ENCODE data around the gene LENEP.

Gene LENEP

GRCh38 chr1:154945160-154945961 lies 48.0 kb upstream of the LENEP start:
- ATAC-seq (ENCODE audit: insufficient read depth, low read depth) (no peak), DNase-seq (no peak)
- Histone ChIP-seq H3K79me2 (ENCODE audit: insufficient read depth, low read length) (no peaks in the 10 kb centered on the region), H2AFZ (ENCODE audit: low read depth, low read length) (no peak overlapping the region), H3K36me3 (ENCODE audit: insufficient read depth, low read length) (peaks cover 30% of the 10 kb centered on the region), H3K9ac (ENCODE audit: low read depth, low read length) (no peak overlapping the region), H4K20me1 (ENCODE audit: insufficient read depth, low read length) (no peaks in the 10 kb centered on the region; the same call in 1 of the 2 replicates), H3K27ac (ENCODE audit: low read length) (no peak overlapping the region), H3K4me1 (ENCODE audit: insufficient read depth, low read length) (peaks cover 25% of the 10 kb centered on the region), H3K4me3 (ENCODE audit: low read depth in 1 of 2, low read length in 2 of 2) (no peak overlapping the region), H3K27me3 (ENCODE audit: insufficient read depth, low read length, poor library complexity) (no peaks in the 10 kb centered on the region), H3K9me3 (ENCODE audit: insufficient read depth, low read length, severe bottlenecking) (no peaks in the 10 kb centered on the region), H3K4me2 (ENCODE audit: insufficient read depth, low read length) (no peak overlapping the region)
- TF ChIP-seq EZH2 (IDR thresholded peaks at IDR 0.05; ENCODE audit: borderline replicate concordance, low read depth, low read length, severe bottlenecking) (no peak), CTCF (IDR thresholded peaks at IDR 0.05; ENCODE audit: borderline replicate concordance, extremely low read depth, low read length, poor library complexity, severe bottlenecking) (no peak)

GRCh38 chr1:154945962-154946850 lies 47.2 kb upstream of the LENEP start:
- Histone ChIP-seq H3K4me3 (ENCODE audit: low read depth in 1 of 2, low read length in 2 of 2) (no peak overlapping the region), H3K4me2 (ENCODE audit: insufficient read depth, low read length) (no peak overlapping the region), H4K20me1 (ENCODE audit: insufficient read depth, low read length) (peaks cover 3% of the 10 kb centered on the region; the same call in 1 of the 2 replicates), H3K9me3 (ENCODE audit: insufficient read depth, low read length, severe bottlenecking) (no peaks in the 10 kb centered on the region), H3K36me3 (ENCODE audit: insufficient read depth, low read length) (peaks cover 39% of the 10 kb centered on the region), H3K9ac (ENCODE audit: low read depth, low read length) (no peak overlapping the region), H2AFZ (ENCODE audit: low read depth, low read length) (no peak overlapping the region), H3K27ac (ENCODE audit: low read length) (no peak overlapping the region), H3K79me2 (ENCODE audit: insufficient read depth, low read length) (no peaks in the 10 kb centered on the region), H3K27me3 (ENCODE audit: insufficient read depth, low read length, poor library complexity) (no peaks in the 10 kb centered on the region), H3K4me1 (ENCODE audit: insufficient read depth, low read length) (peaks cover 24% of the 10 kb centered on the region)
- no peak for TF ChIP-seq CTCF (IDR thresholded peaks at IDR 0.05; ENCODE audit: borderline replicate concordance, extremely low read depth, low read length, poor library complexity, severe bottlenecking)
- no peak for TF ChIP-seq EZH2 (IDR thresholded peaks at IDR 0.05; ENCODE audit: borderline replicate concordance, low read depth, low read length, severe bottlenecking)
- no peak for DNase-seq
- ATAC-seq (ENCODE audit: insufficient read depth, low read depth), result no peak

GRCh38 chr1:154948079-154948478 lies 45.3 kb upstream of the LENEP start:
- peaks cover 11% of the 10 kb centered on the region for H3K4me1 ChIP-seq (ENCODE audit: insufficient read depth, low read length)
- no peak overlapping the region for H3K27ac ChIP-seq (ENCODE audit: low read length)
- H3K9ac ChIP-seq (ENCODE audit: low read depth, low read length), result no peak overlapping the region
- peaks cover 41% of the 10 kb centered on the region for H3K36me3 ChIP-seq (ENCODE audit: insufficient read depth, low read length)
- TF ChIP-seq EZH2 (IDR thresholded peaks at IDR 0.05; ENCODE audit: borderline replicate concordance, low read depth, low read length, severe bottlenecking), result no peak
- H2AFZ ChIP-seq (ENCODE audit: low read depth, low read length), result no peak overlapping the region
- H3K4me3 ChIP-seq (ENCODE audit: low read depth in 1 of 2, low read length in 2 of 2), result no peak overlapping the region
- H3K4me2 ChIP-seq (ENCODE audit: insufficient read depth, low read length), result no peak overlapping the region
- no peak for ATAC-seq (ENCODE audit: insufficient read depth, low read depth)
- DNase-seq, result no peak
- peaks cover 4% of the 10 kb centered on the region; the same call in 1 of the 2 replicates for H4K20me1 ChIP-seq (ENCODE audit: insufficient read depth, low read length)
- no peaks in the 10 kb centered on the region for H3K9me3 ChIP-seq (ENCODE audit: insufficient read depth, low read length, severe bottlenecking)
- H3K79me2 ChIP-seq (ENCODE audit: insufficient read depth, low read length), result peaks cover 5% of the 10 kb centered on the region; the same call in 1 of the 2 replicates
- H3K27me3 ChIP-seq (ENCODE audit: insufficient read depth, low read length, poor library complexity), result no peaks in the 10 kb centered on the region

Measured in DND-41 (cell line).